Activated CD4-positive, alpha-beta T cell treated with anti-CD3 and anti-CD28 coated beads, Interleukin-2, amount 10 ng/mL, durations not matched to agents 24 days and 14 days (primary cell): Measurements from ENCODE around the gene CBFA2T2. TPM values are rescaled to one million over a fixed set of nuclear protein-coding genes. Genes with fewer than 3 reads are reported as not detected.
"Not testable (repeated sequence)": the region's sequence is repeated elsewhere in the genome, so short reads cannot be mapped to it uniquely, and the experiment has no call there.

ENCODE experiments used
- DNase-seq: peaks from one replicate; pipeline ENCODE4 v3.0.0; 2022
- H3K27ac Mint-ChIP-seq: one replicate; pipeline ENCODE4 v1.8.0; 2022; ENCODE audit warnings: mild to moderate bottlenecking, mixed read lengths
- H3K27me3 Mint-ChIP-seq: one replicate; pipeline ENCODE4 v1.8.0; 2022; ENCODE audit warnings: mixed read lengths
- H3K36me3 Mint-ChIP-seq: one replicate; pipeline ENCODE4 v1.8.0; 2022; ENCODE audit warnings: low read depth, mild to moderate bottlenecking, mixed read lengths
- H3K4me1 Mint-ChIP-seq: one replicate; pipeline ENCODE4 v1.8.0; 2021; ENCODE audit warnings: mixed read lengths
- H3K4me3 Mint-ChIP-seq: one replicate; pipeline ENCODE4 v1.8.0; 2022; ENCODE audit warnings: mild to moderate bottlenecking, moderate library complexity, mixed read lengths
- H3K9me3 Mint-ChIP-seq: one replicate; pipeline ENCODE4 v1.8.0; 2021; ENCODE audit warnings: mixed read lengths
- intact Hi-C: fragments of 100-400 bp; cut with micrococcal nuclease; formaldehyde crosslinking; loops from one replicate; pipeline ENCODE4 v1.15.1; 2023
- total RNA-seq: library from RNA; stranded (reverse); gene quantifications from 2 replicates; pipeline ENCODE4 v1.2.3, GENCODE V29; 2022

The CBFA2T2 gene
- total RNA-seq, 1 donor from 2014 or later, result 12.9 TPM

DNA sequence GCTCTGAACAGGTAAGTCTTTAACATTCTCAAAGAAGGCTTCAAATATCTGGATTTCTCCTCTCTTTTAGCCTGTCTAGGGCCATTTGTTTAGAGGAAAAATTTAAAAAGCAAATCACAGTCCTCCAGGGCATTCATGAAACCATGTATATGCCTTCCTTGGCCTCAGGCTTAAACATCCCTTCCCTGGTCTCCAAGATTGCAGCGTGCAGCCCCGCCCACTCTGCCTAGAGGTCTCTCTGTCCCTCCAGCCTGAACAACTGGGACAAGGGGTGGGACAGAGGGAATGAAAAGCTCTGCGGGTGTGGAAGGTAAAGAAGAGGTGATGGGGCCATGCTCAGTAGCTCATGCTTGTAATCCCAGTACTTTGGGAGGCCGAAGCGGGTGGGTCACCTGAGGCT lies 9.8 kb upstream of the CBFA2T2 start:
- intact Hi-C loops, result no loop called here
- no peaks in the 10 kb centered on the region for H3K36me3 Mint-ChIP-seq

DNA sequence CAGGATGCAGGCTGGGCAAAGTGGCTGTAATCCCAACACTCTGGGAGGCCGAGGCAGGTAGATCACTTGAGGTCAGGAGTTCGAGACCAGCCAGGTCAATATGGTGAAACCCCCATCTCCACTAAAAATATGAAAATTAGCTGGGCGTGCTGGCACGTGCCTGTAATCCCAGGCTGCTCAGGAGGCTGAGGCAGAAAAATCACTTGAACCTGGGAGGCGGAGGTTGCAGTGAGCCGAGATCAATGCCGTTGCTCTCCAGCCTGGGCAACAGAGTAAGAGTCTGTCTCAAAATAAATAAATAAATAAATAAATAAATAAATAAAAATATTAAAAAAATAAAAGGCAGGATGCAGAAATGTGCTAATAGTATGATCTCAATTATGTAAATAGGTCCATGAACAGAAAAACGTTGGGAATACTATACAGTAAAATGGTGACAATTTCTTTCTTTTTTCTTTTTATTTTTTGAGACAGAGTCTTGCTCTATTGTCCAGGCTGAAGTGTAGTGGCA lies 8.4 kb upstream of the CBFA2T2 start:
- Mint-ChIP-seq H3K36me3 (no peaks in the 10 kb centered on the region), H3K4me1 (no peaks in the 10 kb centered on the region), H3K4me3 (no peak overlapping the region), H3K27me3 (no peaks in the 10 kb centered on the region), H3K9me3 (no peaks in the 10 kb centered on the region), H3K27ac (no peak overlapping the region)
- DNase-seq, result no peak
- intact Hi-C loops, result no loop called here

More for the DNA sequence above, 9.8 kb upstream of the CBFA2T2 start:
- H3K9me3 Mint-ChIP-seq, result no peaks in the 10 kb centered on the region
- no peak overlapping the region for H3K4me3 Mint-ChIP-seq
- DNase-seq, result no peak
- no peak overlapping the region for H3K27ac Mint-ChIP-seq
- H3K27me3 Mint-ChIP-seq, result no peaks in the 10 kb centered on the region
- no peaks in the 10 kb centered on the region for H3K4me1 Mint-ChIP-seq

DNA sequence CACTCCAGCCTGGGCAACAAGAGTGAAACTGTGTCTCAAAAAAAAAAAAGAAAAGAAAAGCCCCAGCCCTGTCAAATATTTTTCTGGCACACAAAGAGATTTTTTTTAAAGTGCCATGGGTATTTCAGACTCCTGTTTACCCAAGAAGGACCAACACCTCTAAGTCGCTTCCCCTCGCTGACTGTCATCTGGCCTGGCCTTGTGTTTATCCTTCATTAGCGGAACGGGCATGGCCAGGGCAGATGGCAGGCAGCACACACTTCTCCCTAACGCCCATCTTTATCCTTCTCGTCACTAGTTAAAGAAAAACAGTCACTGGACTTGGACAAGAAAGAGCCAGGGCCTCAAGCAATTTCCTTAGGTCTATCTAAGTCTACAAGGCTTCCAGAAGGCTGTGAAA lies 7.3 kb upstream of the CBFA2T2 start:
- intact Hi-C loops, result no loop called here
- Mint-ChIP-seq H3K36me3 (no peaks in the 10 kb centered on the region), H3K4me1 (no peaks in the 10 kb centered on the region), H3K27ac (no peak overlapping the region), H3K9me3 (no peaks in the 10 kb centered on the region), H3K27me3 (no peaks in the 10 kb centered on the region), H3K4me3 (no peak overlapping the region)
- DNase-seq, result no peak

DNA sequence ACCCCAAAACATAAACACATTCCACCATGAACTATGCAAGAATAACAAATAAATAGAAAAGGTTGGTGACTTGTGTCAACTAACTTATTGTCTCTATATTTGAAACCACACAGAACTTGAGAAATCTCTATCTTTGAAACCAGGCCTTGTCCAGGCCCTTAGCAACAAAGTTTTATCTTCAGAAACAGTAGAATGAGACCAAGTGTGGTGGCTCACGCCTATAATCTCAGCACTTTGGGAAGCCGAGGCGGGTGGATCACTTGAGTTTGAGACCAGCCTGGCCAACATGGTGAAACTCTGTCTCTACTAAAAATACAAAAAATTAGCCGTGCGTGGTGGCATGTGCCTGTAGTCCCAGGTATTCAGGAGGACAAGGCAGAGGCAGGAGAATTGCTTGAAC lies 6.7 kb upstream of the CBFA2T2 start:
- H3K4me3 Mint-ChIP-seq, intact Hi-C loops, H3K36me3 Mint-ChIP-seq, H3K27me3 Mint-ChIP-seq, H3K27ac Mint-ChIP-seq, H3K4me1 Mint-ChIP-seq, H3K9me3 Mint-ChIP-seq, DNase-seq: not testable (repeated sequence)

DNA sequence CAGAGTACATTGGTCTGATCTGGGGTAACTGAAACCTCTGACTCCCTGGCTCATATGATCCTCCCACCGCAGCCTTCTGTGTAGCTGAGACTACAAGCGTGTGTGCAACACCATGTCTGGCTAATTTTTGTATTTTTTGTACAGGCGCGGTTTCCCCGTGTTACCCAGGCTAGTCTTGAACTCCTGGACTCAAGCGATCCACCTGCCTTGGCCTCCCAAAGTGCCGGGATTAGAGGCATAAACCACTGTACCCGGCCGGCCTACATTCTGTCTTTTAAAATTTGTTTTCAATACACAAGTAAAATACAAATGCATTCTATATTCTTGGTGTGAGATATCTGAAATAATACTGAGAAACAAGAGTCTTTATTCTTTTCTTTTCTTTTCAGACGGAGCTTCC lies 1.7 kb upstream of the CBFA2T2 start:
- intact Hi-C loops, result no loop called here
- H3K27me3 Mint-ChIP-seq, result no peaks in the 10 kb centered on the region
- no peak overlapping the region for H3K4me3 Mint-ChIP-seq

DNA sequence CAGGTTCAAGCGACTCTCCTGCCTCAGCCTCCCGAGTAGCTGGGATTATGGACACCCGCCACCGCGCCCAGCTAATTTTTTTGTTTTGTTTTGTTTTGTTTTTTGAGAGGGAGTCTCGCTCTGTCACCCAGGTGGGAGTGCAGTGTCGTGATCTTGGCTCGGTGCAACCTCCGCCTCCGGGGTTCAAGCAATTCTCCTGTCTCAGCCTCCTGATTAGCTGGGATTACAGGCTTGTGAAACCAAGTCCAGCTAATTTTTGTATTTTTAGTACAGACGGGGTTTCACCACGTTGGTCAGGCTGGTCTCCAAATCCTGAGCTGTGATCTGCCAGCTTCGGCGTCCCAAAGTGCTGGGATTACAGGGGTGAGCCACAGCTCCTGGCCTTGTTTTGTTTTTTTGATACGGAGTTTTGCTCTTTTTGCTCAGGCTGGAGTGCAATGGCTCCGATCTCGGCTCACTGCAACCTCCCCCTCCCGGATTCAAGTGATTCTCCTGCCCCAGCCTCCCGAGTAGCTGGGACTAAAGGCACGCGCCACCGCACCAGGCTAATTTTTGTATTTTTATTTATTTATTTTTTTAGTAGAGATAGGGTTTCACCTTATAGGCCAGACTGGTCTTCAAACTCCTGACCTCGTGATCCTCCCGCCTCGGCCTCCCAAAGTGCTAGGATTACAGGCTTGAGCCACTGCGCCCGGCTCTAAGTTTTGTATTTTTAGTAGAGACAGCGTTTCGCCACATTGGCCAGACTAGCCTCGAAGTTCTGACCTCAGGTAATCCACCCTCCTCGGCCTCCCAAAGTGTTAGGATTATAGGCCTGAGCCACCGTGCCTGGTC lies 1.0 kb upstream of the CBFA2T2 start:
- not testable (repeated sequence) for H3K9me3 Mint-ChIP-seq, H3K36me3 Mint-ChIP-seq, H3K4me1 Mint-ChIP-seq, DNase-seq, H3K27me3 Mint-ChIP-seq, H3K27ac Mint-ChIP-seq
- peak overlapping the region; percentile 87 for H3K4me3 Mint-ChIP-seq
- intact Hi-C loops, result loop anchor here (1.0 kb wide), 2 partner anchors 45 to 177 kb away; partner anchors contain the start of gene ACTL10

More for the DNA sequence above, 1.7 kb upstream of the CBFA2T2 start:
- Mint-ChIP-seq H3K4me1 (peaks cover 8% of the 10 kb centered on the region), H3K9me3 (no peaks in the 10 kb centered on the region), H3K27ac (no peak overlapping the region), H3K36me3 (peaks cover 3% of the 10 kb centered on the region)
- DNase-seq, result no peak

DNA sequence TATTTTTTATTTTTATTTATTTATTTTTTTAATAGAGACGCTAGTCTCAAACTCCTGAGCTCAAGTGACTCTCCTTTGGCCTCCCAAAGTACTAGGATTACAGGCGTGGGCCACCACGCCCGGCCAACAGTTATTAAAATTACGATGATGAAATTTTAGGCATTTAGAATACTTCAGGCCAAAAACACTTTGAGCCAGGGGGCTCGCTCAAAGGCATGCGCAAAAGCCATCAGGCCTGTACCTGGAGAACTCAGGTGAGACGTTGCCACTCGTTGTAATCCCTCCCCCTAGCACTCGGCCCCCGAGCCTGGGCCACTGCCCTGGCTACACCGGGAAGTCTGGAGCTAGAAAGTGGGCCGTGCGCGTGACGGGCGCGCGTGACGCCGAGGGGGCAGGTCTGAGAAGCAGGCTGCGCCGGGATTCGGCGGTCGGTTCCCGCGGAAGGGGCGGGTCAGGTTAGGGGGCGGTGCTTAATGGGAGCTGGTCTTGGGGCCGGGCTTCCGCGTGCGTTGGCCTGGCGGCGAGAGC lies 337 bp upstream of the CBFA2T2 start:
- intact Hi-C loops, result loop anchor here (1.0 to 2.0 kb wide), 3 partner anchors 45 to 503 kb away; partner anchors contain the start of genes ACTL10 and RALY
- H3K4me1 Mint-ChIP-seq, result peaks cover 8% of the 10 kb centered on the region

DNA sequence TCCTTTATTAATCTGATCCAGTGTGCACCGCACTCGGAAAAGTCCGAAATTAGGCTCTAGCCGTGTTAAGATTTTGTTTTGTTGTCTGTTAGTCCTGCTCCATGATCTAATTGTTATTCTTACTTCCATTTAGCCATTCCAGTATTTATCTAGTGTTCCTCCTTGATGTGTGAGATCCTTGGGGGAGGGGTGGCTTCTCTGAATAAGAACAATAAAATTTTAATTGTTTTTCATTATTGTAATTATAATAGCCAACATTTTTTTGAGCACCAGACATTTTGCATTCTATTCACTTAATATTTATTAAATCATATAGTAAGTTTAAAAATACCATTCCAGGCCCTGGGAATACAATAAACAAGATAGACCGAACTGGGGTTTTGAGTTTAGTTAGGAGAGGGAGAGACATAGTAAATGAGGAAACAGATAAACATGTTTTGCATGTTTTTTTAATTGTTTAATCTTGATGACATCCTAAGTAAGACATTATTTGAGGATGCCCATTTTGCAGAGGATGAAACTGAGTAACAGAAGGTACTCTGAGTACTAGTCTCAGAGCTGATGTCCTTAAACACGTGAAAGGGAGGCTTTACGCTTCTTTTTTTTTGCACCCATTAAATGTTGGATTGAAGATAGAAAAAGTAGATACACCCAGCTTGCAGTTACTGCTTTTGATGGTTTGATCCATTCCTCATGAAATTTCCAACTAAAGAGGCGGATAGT lies 1.2 kb downstream of the CBFA2T2 start:
- DNase-seq, result no peak
- Mint-ChIP-seq H3K27me3 (no peaks in the 10 kb centered on the region), H3K9me3 (no peaks in the 10 kb centered on the region), H3K4me3 (peak overlapping the region; percentile 87), H3K36me3 (peaks cover 6% of the 10 kb centered on the region), H3K27ac (peak overlapping the region; percentile 74), H3K4me1 (peaks cover 8% of the 10 kb centered on the region)
- intact Hi-C loops, result loop anchor here (2.0 kb wide), 1 partner anchor 502 kb away; the partner anchor contains the start of gene RALY

More for the DNA sequence above, 337 bp upstream of the CBFA2T2 start:
- peak overlapping the region; percentile 92 for H3K27ac Mint-ChIP-seq
- H3K4me3 Mint-ChIP-seq, result peak overlapping the region; percentile 87
- H3K27me3 Mint-ChIP-seq, result no peaks in the 10 kb centered on the region
- peaks cover 4% of the 10 kb centered on the region for H3K36me3 Mint-ChIP-seq
- H3K9me3 Mint-ChIP-seq, result no peaks in the 10 kb centered on the region
- DNase-seq, result peak; percentile 100

DNA sequence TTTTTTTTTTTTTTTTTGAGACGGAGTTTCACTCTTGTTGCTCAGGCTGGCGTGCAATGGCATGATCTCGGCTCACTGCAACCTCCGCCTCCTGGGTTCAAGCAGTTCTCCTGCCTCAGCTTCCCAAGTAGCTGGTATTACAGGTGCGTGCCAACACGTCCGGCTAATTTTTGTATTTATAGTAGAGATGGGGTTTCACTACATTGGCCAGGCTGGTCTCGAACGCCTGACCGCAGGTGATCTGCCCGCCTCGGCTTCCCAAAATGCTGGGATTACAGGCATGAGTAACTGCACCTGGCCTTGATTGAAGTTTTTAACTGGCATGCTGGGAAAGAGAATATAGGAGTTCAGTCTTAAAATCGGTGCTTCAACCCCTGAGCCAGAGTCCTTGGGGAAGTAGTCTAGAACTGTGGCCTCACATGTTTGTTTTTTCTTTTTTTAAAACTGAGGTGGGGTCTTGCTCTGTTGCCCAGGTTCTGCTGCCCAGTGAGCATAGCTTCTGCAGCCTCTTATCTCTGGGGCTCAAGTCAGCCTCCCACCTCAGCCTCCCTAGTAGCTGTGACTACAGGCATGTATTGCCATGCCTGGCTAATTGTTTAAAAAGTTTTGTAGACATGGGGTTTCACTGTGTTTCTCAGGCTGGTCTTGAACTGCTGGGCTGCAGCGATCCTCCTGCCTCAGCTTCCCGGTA lies 3.3 kb downstream of the CBFA2T2 start:
- DNase-seq, result no peak
- no peak overlapping the region for H3K4me3 Mint-ChIP-seq
- H3K36me3 Mint-ChIP-seq, result peaks cover 8% of the 10 kb centered on the region
- intact Hi-C loops, result no loop called here
- no peaks in the 10 kb centered on the region for H3K9me3 Mint-ChIP-seq
- H3K4me1 Mint-ChIP-seq, result peaks cover 13% of the 10 kb centered on the region
- H3K27ac Mint-ChIP-seq, result no peak overlapping the region
- no peaks in the 10 kb centered on the region for H3K27me3 Mint-ChIP-seq

DNA sequence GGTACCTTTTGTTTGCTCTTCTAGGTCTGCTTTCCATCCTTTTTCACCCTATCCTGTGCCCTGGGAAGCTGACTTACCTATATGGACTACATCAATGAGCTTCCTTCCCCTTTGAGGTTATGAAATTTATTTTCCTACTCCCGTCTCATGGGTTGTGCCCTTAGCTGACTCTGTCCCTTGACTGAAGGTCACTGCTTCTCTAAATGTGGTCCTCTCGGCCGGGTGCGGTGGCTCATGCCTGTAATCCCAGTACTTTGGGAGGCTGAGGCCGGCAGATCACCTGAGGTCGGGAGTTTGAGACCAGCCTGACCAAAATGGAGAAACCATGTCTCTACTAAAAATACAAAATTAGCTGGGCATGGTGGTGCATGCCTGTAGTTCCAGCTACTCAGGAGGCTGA lies 6.9 kb downstream of the CBFA2T2 start:
- H3K4me1 Mint-ChIP-seq, intact Hi-C loops, H3K27ac Mint-ChIP-seq, DNase-seq, H3K9me3 Mint-ChIP-seq, H3K36me3 Mint-ChIP-seq, H3K4me3 Mint-ChIP-seq, H3K27me3 Mint-ChIP-seq: not testable (repeated sequence)

DNA sequence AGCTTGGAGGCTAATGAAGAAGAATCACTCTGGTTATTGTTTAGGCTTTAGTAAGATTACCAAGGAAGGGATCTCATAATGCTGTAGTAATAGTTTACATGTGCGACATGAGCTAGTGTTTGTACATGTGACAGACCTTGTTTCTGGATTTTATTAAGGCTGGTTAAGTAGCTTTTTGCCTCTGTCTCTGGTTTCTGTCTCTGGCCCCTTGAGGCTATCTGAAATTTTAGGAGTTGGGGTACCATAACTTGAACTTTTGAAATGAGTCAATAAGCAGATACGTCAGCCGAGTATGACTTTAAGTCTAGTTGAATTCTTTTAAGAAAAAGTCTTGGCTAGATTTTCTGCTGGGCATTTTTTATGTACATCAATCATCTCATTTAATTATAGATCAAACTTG lies 9.5 kb downstream of the CBFA2T2 start:
- no peak for DNase-seq
- intact Hi-C loops, result no loop called here
- H3K27ac Mint-ChIP-seq, result no peak overlapping the region
- peaks cover 4% of the 10 kb centered on the region for H3K36me3 Mint-ChIP-seq
- H3K4me1 Mint-ChIP-seq, result peaks cover 6% of the 10 kb centered on the region
- H3K27me3 Mint-ChIP-seq, result no peaks in the 10 kb centered on the region
- H3K4me3 Mint-ChIP-seq, result no peak overlapping the region
- no peaks in the 10 kb centered on the region for H3K9me3 Mint-ChIP-seq

DNA sequence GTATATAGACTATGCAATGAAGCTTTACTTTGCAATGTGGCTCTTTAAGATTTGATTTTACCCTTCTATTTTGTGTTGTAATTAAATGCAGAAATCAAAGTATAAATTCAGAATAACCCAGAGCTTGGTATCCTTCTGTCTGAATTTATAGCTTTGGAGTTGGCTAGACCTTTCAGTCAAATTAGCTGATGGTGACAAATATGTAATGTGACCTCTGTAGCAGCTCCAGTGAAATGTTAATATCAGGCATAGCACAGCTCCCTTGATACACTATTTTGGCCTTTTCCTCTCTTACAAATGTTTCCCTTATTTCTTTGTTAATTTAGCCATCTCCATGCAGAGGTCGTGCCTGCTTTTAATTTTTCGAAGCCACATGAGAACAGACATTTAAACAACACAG lies 11.1 kb downstream of the CBFA2T2 start:
- Mint-ChIP-seq H3K4me1 (peaks cover 6% of the 10 kb centered on the region), H3K27me3 (no peaks in the 10 kb centered on the region), H3K36me3 (peaks cover 2% of the 10 kb centered on the region), H3K9me3 (no peaks in the 10 kb centered on the region), H3K4me3 (no peak overlapping the region), H3K27ac (no peak overlapping the region)
- intact Hi-C loops, result no loop called here
- DNase-seq, result no peak

DNA sequence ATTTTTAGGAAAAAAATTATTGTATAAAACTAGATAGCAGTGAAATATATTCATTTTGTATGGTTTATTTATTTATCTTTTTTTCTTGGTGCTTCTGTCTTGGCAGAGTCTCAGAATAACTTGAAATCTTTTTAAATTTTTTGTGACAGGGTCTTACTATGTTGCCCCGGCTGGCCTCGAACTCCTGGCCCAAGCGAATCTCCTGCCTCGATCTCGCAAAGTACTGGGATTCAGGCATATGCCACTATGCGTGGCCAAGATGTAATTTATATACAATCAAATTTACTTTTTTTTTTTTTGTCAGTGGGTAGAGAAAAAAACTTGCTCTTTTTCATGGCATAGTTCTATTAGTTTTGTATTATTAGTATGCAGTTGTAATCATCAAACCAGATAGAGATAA lies 13.7 kb downstream of the CBFA2T2 start:
- DNase-seq, result no peak
- intact Hi-C loops, result no loop called here
- H3K4me1 Mint-ChIP-seq, result peaks cover 7% of the 10 kb centered on the region
- H3K4me3 Mint-ChIP-seq, result no peak overlapping the region
- H3K9me3 Mint-ChIP-seq, result no peaks in the 10 kb centered on the region
- no peaks in the 10 kb centered on the region for H3K27me3 Mint-ChIP-seq
- peaks cover 12% of the 10 kb centered on the region for H3K36me3 Mint-ChIP-seq
- H3K27ac Mint-ChIP-seq, result no peak overlapping the region
